ENCODE measurements around the gene CYREN.
"Not testable (repeated sequence)": the region's sequence is repeated elsewhere in the genome, so short reads cannot be mapped to it uniquely, and the experiment has no call there.

CYREN gene

DNA sequence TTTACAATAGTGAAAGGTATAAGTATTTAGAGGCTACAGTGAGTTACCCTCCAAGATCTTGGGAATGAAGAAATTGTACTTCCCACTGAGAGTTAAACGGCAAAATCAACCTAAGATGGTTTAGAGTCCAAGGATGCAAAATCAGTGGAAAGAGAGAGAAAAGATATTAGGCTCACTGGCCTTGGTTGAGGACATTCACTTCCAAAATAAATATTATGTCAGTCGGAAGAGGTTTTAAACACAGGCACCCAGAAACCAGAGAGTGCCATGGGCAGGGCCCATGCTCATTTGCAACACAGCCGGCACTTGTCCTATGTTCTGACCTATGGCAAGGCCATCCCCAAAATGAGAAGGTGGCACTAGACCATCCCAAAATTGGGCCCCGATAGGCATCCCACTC, 44.7 kb upstream of the CYREN start:
- no peak for TF ChIP-seq EZH2phosphoT487 (conservative IDR thresholded peaks at IDR 0.05; ENCODE audit: low read length)
- TF ChIP-seq, protein P1, sequence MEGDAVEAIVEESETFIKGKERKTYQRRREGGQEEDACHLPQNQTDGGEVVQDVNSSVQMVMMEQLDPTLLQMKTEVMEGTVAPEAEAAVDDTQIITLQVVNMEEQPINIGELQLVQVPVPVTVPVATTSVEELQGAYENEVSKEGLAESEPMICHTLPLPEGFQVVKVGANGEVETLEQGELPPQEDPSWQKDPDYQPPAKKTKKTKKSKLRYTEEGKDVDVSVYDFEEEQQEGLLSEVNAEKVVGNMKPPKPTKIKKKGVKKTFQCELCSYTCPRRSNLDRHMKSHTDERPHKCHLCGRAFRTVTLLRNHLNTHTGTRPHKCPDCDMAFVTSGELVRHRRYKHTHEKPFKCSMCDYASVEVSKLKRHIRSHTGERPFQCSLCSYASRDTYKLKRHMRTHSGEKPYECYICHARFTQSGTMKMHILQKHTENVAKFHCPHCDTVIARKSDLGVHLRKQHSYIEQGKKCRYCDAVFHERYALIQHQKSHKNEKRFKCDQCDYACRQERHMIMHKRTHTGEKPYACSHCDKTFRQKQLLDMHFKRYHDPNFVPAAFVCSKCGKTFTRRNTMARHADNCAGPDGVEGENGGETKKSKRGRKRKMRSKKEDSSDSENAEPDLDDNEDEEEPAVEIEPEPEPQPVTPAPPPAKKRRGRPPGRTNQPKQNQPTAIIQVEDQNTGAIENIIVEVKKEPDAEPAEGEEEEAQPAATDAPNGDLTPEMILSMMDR (IDR thresholded peaks at IDR 0.05; ENCODE audit: insufficient read depth, low read length, poor library complexity, severe bottlenecking), result no peak
- H4K20me1 ChIP-seq (ENCODE audit: low read depth, low read length), result no peaks in the 10 kb centered on the region
- no peak overlapping the region for H3K4me3 ChIP-seq (ENCODE audit: insufficient read depth, low read length, poor library complexity, severe bottlenecking)
- no peak overlapping the region for H3K9ac ChIP-seq (ENCODE audit: low read length)
- H3K27me3 ChIP-seq (ENCODE audit: low read length), result no peaks in the 10 kb centered on the region
- no peak overlapping the region for H3K27ac ChIP-seq (ENCODE audit: low read depth, low read length)
- no peaks in the 10 kb centered on the region for H3K9me2 ChIP-seq (replicated peaks; ENCODE audit: insufficient read depth, low read length)
- H3F3A ChIP-seq (ENCODE audit: insufficient read depth), result no peaks in the 10 kb centered on the region
- no peaks in the 10 kb centered on the region for H3K9me3 ChIP-seq (ENCODE audit: insufficient read depth, low read length)
- no peak overlapping the region for H2AFZ ChIP-seq (ENCODE audit: low read depth, low read length, severe bottlenecking)
- no peak overlapping the region for H3K4me2 ChIP-seq (ENCODE audit: low read depth, low read length, poor library complexity, severe bottlenecking)
- H3K36me3 ChIP-seq (ENCODE audit: low read length), result no peaks in the 10 kb centered on the region
- H3K79me2 ChIP-seq (ENCODE audit: insufficient read depth, low read length), result no peaks in the 10 kb centered on the region

DNA sequence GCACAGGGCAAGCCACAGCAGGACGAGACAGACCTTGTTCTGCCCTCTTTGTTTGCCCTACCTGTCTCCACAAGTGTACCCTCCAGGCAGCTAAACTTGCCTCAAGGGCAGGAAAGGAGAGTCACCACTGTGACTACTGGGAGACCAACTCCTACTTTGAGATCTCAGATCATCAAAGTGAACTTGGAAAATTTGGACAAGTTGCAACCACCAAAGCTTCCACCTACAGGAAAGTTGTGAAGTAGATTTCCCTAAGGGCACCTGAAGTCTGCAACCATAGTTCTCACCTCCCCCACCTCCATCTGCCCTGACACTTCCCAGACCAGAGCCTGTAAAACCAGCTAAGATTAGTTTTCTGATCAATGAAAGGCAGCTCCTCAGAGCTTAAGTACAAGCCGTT, 43.3 kb upstream of the CYREN start:
- no peaks in the 10 kb centered on the region for H3K9me2 ChIP-seq (replicated peaks; ENCODE audit: insufficient read depth, low read length)
- H3K4me3 ChIP-seq (ENCODE audit: insufficient read depth, low read length, poor library complexity, severe bottlenecking), result no peak overlapping the region
- no peak overlapping the region for H3K27ac ChIP-seq (ENCODE audit: low read depth, low read length)
- no peaks in the 10 kb centered on the region for H4K20me1 ChIP-seq (ENCODE audit: low read depth, low read length)
- H3K79me2 ChIP-seq (ENCODE audit: insufficient read depth, low read length), result no peaks in the 10 kb centered on the region
- no peaks in the 10 kb centered on the region for H3K36me3 ChIP-seq (ENCODE audit: low read length)
- H2AFZ ChIP-seq (ENCODE audit: low read depth, low read length, severe bottlenecking), result no peak overlapping the region
- no peak overlapping the region for H3K9ac ChIP-seq (ENCODE audit: low read length)
- H3K4me2 ChIP-seq (ENCODE audit: low read depth, low read length, poor library complexity, severe bottlenecking), result no peak overlapping the region
- no peaks in the 10 kb centered on the region for H3K27me3 ChIP-seq (ENCODE audit: low read length)
- no peak for TF ChIP-seq EZH2phosphoT487 (conservative IDR thresholded peaks at IDR 0.05; ENCODE audit: low read length)
- TF ChIP-seq, protein P1 (IDR thresholded peaks at IDR 0.05; ENCODE audit: insufficient read depth, low read length, poor library complexity, severe bottlenecking), result no peak
- no peaks in the 10 kb centered on the region for H3K9me3 ChIP-seq (ENCODE audit: insufficient read depth, low read length)
- H3F3A ChIP-seq (ENCODE audit: insufficient read depth), result no peaks in the 10 kb centered on the region

DNA sequence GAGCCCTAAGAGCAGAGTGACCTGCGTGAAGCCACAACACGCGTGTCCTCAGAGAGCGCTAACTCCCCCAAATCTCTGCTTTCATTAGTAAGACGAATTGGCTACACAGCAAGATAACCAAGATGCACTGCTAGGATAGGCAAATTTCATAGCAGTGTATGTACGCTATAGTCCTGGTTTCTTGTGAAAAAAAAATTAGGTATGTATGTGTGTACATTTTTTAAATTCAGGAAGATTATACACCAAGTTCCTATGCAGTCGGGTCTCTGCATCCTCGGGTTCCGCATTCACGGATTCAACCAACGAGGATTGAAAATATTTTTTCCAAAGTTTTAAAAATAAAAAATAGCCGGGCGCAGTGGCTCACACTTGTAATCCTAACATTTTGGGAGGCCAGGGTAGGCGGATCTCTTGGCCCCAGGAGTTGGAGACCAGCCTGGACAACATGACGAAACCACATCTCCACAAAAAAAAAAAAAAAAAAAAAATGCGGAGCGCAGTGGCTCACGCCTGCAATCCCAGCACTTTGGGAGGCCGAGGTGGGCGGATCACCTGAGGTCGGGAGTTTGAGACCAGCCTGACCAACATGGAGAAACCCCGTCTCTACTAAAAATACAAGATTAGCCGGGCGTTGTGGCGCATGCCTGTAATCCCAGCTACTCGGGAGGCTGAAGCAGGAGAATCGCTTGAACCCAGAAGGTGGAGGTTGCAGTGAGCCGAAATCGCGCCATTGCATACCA, 41.6 kb upstream of the CYREN start:
- peak overlapping the region; percentile 82 for H3K4me2 ChIP-seq (ENCODE audit: low read depth, low read length, poor library complexity, severe bottlenecking)
- H3K9ac ChIP-seq (ENCODE audit: low read length), result peak overlapping the region; percentile 70
- not testable (repeated sequence) for H4K20me1 ChIP-seq (ENCODE audit: low read depth, low read length); H3K9me2 ChIP-seq (replicated peaks; ENCODE audit: insufficient read depth, low read length); H3K27me3 ChIP-seq (ENCODE audit: low read length); H3K27ac ChIP-seq (ENCODE audit: low read depth, low read length); H3F3A ChIP-seq (ENCODE audit: insufficient read depth); H3K9me3 ChIP-seq (ENCODE audit: insufficient read depth, low read length); H3K79me2 ChIP-seq (ENCODE audit: insufficient read depth, low read length); H3K36me3 ChIP-seq (ENCODE audit: low read length)
- peak overlapping the region; percentile 99 for H2AFZ ChIP-seq (ENCODE audit: low read depth, low read length, severe bottlenecking)
- peak overlapping the region; percentile 80 for H3K4me3 ChIP-seq (ENCODE audit: insufficient read depth, low read length, poor library complexity, severe bottlenecking)

DNA sequence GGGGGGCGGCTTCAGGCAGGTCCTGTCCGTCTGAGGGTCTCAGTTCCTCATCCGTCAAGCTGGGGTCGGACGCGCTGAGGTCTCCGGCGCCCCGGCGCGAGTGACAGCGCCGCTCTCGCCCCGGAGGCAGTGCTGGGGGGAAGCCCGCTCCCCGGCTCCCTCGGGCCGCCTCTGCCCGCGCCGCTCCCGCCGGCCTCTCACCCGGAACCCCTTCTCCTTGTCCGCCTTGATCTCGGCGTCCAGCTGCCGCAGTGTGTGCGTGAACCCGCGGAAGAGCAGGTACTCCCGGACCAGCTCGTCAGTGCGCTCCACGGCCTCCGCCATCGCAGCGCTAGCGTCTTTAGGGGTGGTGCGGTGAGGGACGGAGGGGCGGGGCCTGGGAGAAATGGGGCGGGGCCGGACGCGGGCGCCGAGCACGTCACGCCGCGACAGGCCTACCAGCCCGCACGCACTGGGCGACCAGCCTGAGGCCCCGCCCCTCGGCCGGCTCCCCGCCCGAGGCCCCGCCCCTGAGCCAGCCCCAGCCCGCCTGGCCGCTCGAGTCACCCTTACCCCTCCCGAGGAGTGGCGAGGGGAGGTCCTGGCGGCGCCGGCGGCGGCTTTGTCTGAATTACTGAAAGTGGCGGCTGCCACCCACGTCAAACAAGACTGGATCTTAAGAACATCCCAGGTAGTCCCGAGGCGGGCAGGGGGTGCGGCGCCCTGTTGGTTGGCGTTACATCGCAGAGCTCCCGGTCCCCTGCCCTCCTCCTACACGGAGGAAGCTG, 40.9 kb upstream of the CYREN start, which contains the start of gene WDR91:
TSS of gene WDR91 (minus strand) at position 348 of the 767 bp plus-strand sequence. CDS start at position 324, 24 bp downstream.
- H3K36me3 ChIP-seq (ENCODE audit: low read length), result no peaks in the 10 kb centered on the region
- H3K27ac ChIP-seq (ENCODE audit: low read depth, low read length), result no peak within 1 kb of the TSS
- H3K9ac ChIP-seq (ENCODE audit: low read length), result peak within 1 kb of the TSS; percentile 70
- H3F3A ChIP-seq (ENCODE audit: insufficient read depth), result no peaks in the 10 kb centered on the region
- TF ChIP-seq EZH2phosphoT487 (conservative IDR thresholded peaks at IDR 0.05; ENCODE audit: low read length), result no peak
- TF ChIP-seq, protein P1 (IDR thresholded peaks at IDR 0.05; ENCODE audit: insufficient read depth, low read length, poor library complexity, severe bottlenecking), result no peak
- H4K20me1 ChIP-seq (ENCODE audit: low read depth, low read length), result no peaks in the 10 kb centered on the region
- H3K9me3 ChIP-seq (ENCODE audit: insufficient read depth, low read length), result no peaks in the 10 kb centered on the region
- no peaks in the 10 kb centered on the region for H3K79me2 ChIP-seq (ENCODE audit: insufficient read depth, low read length)
- no peaks in the 10 kb centered on the region for H3K9me2 ChIP-seq (replicated peaks; ENCODE audit: insufficient read depth, low read length)
- H3K4me2 ChIP-seq (ENCODE audit: low read depth, low read length, poor library complexity, severe bottlenecking), result peak within 1 kb of the TSS; percentile 82
- no peaks in the 10 kb centered on the region for H3K27me3 ChIP-seq (ENCODE audit: low read length)
- H3K4me3 ChIP-seq (ENCODE audit: insufficient read depth, low read length, poor library complexity, severe bottlenecking), result peak within 1 kb of the TSS; percentile 80
- H2AFZ ChIP-seq (ENCODE audit: low read depth, low read length, severe bottlenecking), result peak within 1 kb of the TSS; percentile 99
